GM11168 (cell line): ENCODE data around the gene LSAMP.
"Not testable (repeated sequence)": the region's sequence is repeated elsewhere in the genome, so short reads cannot be mapped to it uniquely, and the experiment has no call there.

Source experiments
- in situ Hi-C: fragments of 300-500 bp; cut with MboI; formaldehyde crosslinking; loops from one replicate; pipeline ENCODE4 v1.12.0; 2022; ENCODE audit warnings: low sequenced_read_pairs; ENCODE audit not compliant: unreplicated experiment

Gene LSAMP

GRCh38 chr3:115792206-115792955 is 652.9 kb downstream of the LSAMP start:
- in situ Hi-C loops, result no loop called here

- in situ Hi-C loops, result not testable (repeated sequence)
Measured at GRCh38 chr3:115791271-115792153, 653.8 kb downstream of the LSAMP start.

- in situ Hi-C loops, result no loop called here
Measured at GRCh38 chr3:115790759-115791158, 654.5 kb downstream of the LSAMP start.

- in situ Hi-C loops, result no loop called here
Measured at GRCh38 chr3:115789481-115789880, 655.8 kb downstream of the LSAMP start.

- in situ Hi-C loops, result no loop called here
Measured at GRCh38 chr3:115788921-115789470, 656.3 kb downstream of the LSAMP start.

GRCh38 chr3:115787818-115788217 is 657.5 kb downstream of the LSAMP start:
- in situ Hi-C loops, result no loop called here

- in situ Hi-C loops, result no loop called here
Measured at GRCh38 chr3:115785782-115786181, 659.5 kb downstream of the LSAMP start.

GRCh38 chr3:115784739-115785536 is 660.3 kb downstream of the LSAMP start:
- in situ Hi-C loops, result no loop called here

- in situ Hi-C loops, result no loop called here
Measured at GRCh38 chr3:115783938-115784738, 661.1 kb downstream of the LSAMP start.

GRCh38 chr3:115783426-115783825 is 661.9 kb downstream of the LSAMP start:
- in situ Hi-C loops, result not testable (repeated sequence)

GRCh38 chr3:115779011-115779410 is 666.3 kb downstream of the LSAMP start:
- in situ Hi-C loops, result no loop called here

GRCh38 chr3:115772951-115773350 is 672.3 kb downstream of the LSAMP start:
- in situ Hi-C loops, result no loop called here

GRCh38 chr3:115768661-115769060 is 676.6 kb downstream of the LSAMP start:
- in situ Hi-C loops, result no loop called here

GRCh38 chr3:115766587-115767482 is 678.5 kb downstream of the LSAMP start:
- in situ Hi-C loops, result no loop called here

GRCh38 chr3:115761927-115762305 is 683.4 kb downstream of the LSAMP start:
- in situ Hi-C loops, result no loop called here

GRCh38 chr3:115760716-115761115 is 684.6 kb downstream of the LSAMP start:
- in situ Hi-C loops, result no loop called here

GRCh38 chr3:115758076-115758763 is 687.1 kb downstream of the LSAMP start:
- in situ Hi-C loops, result no loop called here

- in situ Hi-C loops, result not testable (repeated sequence)
Measured at GRCh38 chr3:115752978-115753377, 692.3 kb downstream of the LSAMP start.
